Stomach smooth muscle (tissue), 2 donors: ENCODE measurements around the gene ARID3B.
"Not testable (repeated sequence)": the region's sequence is repeated elsewhere in the genome, so short reads cannot be mapped to it uniquely, and the experiment has no call there.

Experiments used
- H3K27ac ChIP-seq: one replicate; pipeline ENCODE4 v1.7.0; 2013; ENCODE audit warnings: mild to moderate bottlenecking, low read length, inconsistent platforms
- H3K27me3 ChIP-seq, 2 donors: one replicate each; pipeline ENCODE4 v1.7.0; 2013; ENCODE audit warnings: low read length in 2 of 2; ENCODE audit not compliant: insufficient read depth in 2 of 2, control insufficient read depth in 1 of 2
- H3K36me3 ChIP-seq, 2 donors: one replicate each; pipeline ENCODE4 v1.7.0; 2013; ENCODE audit warnings: low read length in 2 of 2; ENCODE audit not compliant: control insufficient read depth in 2 of 2, insufficient read depth in 2 of 2
- H3K4me1 ChIP-seq: one replicate; pipeline ENCODE4 v1.7.0; 2013; ENCODE audit warnings: low read length; ENCODE audit not compliant: control insufficient read depth, insufficient read depth
- H3K4me3 ChIP-seq, 2 donors: one replicate each; pipeline ENCODE4 v1.7.0; 2013; ENCODE audit warnings: low read length in 2 of 2
- H3K9ac ChIP-seq, 2 donors: one replicate each; pipeline ENCODE4 v1.7.0; 2013; ENCODE audit warnings: low read length in 2 of 2, mild to moderate bottlenecking in 1 of 2
- H3K9me3 ChIP-seq, 2 donors: one replicate each; pipeline ENCODE4 v1.7.0; 2013; ENCODE audit warnings: low read length in 2 of 2; ENCODE audit not compliant: control insufficient read depth in 2 of 2
- donor health status: healthy.
- donor health status: Pancreatic carcinoma.

The ARID3B gene

DNA sequence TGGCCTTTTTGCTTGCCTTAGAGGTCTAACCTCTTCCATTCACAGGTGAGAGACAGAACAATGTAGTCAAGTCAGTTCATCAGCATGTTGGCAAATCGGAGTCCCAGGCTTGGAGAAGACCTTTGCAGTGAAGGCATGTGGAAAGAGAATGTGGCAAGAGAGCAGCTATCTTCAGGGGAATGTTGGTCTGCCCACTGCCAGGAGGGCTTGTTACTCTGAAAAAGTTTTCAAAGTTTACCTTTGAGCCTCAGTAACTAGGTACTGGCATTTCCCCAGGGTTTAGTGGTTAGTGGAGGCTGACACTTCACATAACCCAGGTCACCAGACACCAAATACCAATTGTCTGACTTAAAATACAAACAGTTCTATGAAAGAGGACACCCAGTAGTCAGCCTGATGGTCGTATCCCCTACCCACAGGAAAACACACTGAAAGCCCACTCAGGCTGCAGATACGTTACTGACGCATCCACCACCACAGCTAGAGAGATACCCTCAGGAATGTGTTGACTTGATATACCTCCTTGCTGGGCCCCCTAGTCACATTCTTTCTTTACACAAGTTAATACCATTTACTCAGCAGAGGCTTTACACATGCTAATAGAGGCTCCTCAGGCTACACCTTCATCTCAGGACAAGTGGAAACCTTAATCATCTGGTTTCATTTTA lies 9.7 kb upstream of the ARID3B start:
- Histone ChIP-seq H3K4me3 (no peak overlapping the region), H3K4me1 (no peaks in the 10 kb centered on the region), H3K36me3 (no peaks in the 10 kb centered on the region), H3K27ac (no peak overlapping the region), H3K9me3 (no peaks in the 10 kb centered on the region), H3K9ac (no peak overlapping the region), H3K27me3 (no peaks in the 10 kb centered on the region)

- Histone ChIP-seq H3K4me3 (no peak overlapping the region), H3K27ac (no peak overlapping the region), H3K27me3 (no peaks in the 10 kb centered on the region), H3K9me3 (no peaks in the 10 kb centered on the region), H3K4me1 (peaks cover 10% of the 10 kb centered on the region), H3K9ac (no peak overlapping the region), H3K36me3 (no peaks in the 10 kb centered on the region)
Measured at GRCh38 chr15:74535388-74536084, 5.5 kb upstream of the ARID3B start.

DNA sequence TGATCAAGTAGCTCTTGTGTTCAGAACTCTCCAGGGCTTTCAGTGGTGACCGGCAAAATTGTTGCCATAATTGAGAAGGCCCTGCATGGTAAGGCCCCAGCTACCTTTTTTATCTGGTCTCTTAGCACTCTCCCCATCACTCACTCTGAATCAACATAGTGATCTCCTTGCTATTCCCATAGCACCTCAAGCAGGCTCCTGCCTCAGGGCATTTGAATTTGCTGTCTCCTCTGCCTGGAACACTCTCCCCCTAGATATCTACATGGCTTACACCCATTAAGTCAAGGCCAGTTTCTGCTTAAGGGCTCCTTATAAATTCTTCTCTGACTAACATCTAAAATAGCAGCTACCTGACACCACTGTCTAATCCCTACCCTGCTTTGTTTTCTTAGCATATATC lies 3.3 kb upstream of the ARID3B start:
- Histone ChIP-seq H3K4me3 (no peak overlapping the region), H3K9me3 (no peaks in the 10 kb centered on the region), H3K9ac (no peak overlapping the region), H3K27me3 (no peaks in the 10 kb centered on the region), H3K36me3 (no peaks in the 10 kb centered on the region), H3K4me1 (peaks cover 17% of the 10 kb centered on the region), H3K27ac (no peak overlapping the region)

DNA sequence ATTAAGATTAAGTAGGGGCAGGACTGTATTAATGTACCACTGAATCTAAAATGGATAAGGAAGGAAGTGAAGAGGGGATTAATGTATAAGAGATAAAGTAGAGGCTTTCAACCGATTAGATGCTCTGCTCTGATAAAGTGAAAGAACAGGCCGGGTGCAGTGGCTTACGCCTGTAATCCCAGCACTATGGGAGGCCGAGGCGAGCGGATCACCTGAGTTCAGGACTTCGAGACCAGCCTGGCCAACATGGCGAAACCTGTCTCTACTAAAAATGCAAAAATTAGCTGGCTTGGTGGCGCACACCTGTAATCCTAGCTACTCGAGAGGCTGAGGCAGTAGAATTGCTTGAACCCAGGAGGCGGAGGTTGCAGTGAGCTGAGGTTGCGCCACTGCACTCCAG lies 1.5 kb upstream of the ARID3B start:
- H3K4me3 ChIP-seq, H3K36me3 ChIP-seq, H3K9ac ChIP-seq, H3K27ac ChIP-seq, H3K9me3 ChIP-seq, H3K27me3 ChIP-seq: not testable (repeated sequence)
- peaks cover 17% of the 10 kb centered on the region for H3K4me1 ChIP-seq

DNA sequence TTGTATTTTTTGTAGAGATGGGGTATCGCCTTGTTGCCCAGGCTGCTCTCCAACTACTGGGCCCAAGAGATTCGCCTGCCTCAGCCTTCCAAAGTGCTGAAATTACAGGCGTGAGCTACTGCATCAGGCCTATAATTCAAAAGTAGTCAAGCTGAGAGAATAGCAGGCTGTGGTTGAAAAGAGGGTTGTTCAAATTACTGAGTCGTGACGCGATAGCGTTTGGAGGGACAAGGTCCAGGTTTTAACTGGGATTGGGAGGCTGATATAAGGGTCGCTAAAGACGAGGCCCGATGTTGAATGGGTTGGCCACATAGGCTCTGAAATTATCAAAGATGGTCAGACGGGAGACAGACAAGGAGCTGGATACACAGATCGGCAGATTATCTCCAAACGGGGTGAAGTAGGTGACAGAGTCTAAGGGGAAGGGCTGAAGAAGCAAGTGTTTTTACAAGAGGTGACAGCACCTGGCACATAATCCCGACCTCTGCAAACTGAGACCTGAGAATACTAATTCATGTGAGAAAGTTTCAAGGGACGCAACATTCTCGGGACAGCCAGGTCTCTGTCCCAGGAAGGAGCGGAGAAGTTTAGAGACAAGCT lies 759 bp upstream of the ARID3B start:
- no peaks in the 10 kb centered on the region for H3K27me3 ChIP-seq
- peak overlapping the region; percentile 37 for H3K27ac ChIP-seq
- no peaks in the 10 kb centered on the region for H3K36me3 ChIP-seq
- peak overlapping the region; percentile 93 to 99 for H3K4me3 ChIP-seq
- peaks cover 17% of the 10 kb centered on the region for H3K4me1 ChIP-seq
- peak overlapping the region; percentile 89 to 94 for H3K9ac ChIP-seq
- no peaks in the 10 kb centered on the region for H3K9me3 ChIP-seq

DNA sequence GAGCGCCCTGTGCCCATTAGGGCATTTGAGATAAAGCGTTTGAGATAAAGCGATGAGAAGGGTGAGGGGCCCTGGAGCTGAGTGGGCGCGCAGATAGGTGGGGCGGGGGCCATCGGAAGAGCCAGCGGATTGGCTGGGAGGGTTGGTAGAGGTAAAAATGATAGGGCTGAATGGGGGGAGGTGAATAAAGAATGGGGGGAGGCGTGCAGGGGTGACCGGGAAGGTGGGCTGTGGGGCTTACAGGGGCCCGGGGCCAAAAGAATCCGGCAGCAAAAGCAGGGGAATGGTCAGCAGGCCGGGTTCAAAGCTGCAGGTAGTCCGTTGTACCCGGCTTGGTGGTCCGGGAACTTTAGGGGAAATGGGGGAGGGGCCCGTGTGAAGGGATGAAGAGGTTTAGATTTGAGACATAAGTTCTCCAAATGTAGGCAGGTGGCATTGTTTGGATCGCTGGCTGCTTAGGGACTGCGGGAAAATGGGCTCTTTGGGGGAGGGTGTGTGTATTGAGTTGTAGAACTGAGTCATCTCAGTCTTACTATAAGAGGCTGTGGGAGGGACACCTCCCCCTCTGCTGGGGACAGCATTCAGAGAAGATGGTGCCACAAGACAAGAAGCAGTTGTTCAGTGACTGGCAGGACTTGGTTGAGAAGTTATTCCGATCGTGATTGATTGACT lies 610 bp downstream of the ARID3B start:
- no peaks in the 10 kb centered on the region for H3K27me3 ChIP-seq
- no peaks in the 10 kb centered on the region for H3K9me3 ChIP-seq
- H3K4me1 ChIP-seq: peaks cover 28% of the 10 kb centered on the region
- H3K9ac ChIP-seq: peak overlapping the region; percentile 74 to 78
- H3K27ac ChIP-seq: no peak overlapping the region
- H3K4me3 ChIP-seq: peak overlapping the region; percentile 54 to 83
- no peaks in the 10 kb centered on the region for H3K36me3 ChIP-seq

DNA sequence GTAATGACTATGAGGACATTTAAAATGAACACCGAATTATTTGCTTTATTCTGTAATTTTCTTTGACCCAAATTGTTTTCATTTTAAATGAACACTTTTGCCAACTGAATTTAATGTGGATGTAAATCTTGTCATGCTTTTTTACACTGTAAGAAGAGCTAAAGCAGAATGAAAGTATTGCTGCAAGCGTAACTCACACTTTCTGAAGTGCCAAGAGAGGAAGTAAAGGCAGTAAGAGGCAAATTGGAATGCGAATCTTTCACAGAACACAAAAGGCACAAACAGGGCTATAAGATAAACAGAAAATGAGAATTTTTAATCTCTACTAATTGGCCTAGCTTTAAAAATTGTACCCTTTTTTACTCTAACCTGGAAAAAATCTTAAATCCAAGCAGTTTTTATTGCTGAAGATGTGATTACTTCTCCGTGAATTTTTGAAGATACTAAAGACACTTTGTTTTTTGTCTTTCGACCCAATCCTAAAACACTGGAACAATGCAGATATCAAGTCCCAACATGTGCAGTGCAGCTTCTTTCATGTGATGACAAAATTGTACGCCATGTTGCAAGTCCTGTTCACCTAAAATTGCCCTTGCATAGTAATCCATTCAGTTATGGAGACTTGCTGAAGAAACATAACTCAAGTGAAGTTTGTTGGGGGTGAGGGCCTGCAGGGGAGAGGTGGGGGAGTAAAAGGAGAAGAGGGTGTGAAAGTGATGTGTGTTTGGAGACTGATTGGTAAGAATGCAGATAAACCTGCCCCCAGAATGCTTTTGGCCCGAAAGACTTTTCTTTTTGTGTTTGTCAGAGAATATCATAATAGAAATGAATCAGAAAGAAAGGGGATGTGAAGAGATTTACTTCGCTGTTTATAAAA lies 1.4 kb downstream of the ARID3B start:
- Histone ChIP-seq H3K9me3 (no peaks in the 10 kb centered on the region), H3K4me1 (peaks cover 29% of the 10 kb centered on the region), H3K4me3 (peak overlapping the region; percentile 54 to 83), H3K9ac (no peak overlapping the region), H3K27me3 (no peaks in the 10 kb centered on the region), H3K36me3 (no peaks in the 10 kb centered on the region), H3K27ac (no peak overlapping the region)

DNA sequence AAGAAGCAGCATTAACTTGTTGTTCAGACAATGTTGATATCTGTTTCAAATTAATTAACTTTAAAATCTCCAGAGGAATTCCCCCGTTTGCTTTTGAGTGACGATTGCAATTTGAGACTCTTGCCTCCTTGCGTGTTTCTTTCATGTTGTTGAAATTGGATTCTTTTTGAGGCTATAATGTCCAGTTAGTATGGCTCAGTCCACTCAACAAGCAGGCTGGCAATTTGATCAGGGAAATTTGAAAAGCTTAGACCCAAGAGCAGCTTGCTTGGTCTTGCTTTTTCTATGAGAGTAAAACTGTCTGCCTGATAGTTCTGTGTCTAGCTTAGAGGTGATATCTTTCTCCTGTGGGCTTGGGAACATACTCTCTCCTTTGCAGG lies 2.0 kb downstream of the ARID3B start:
- Histone ChIP-seq H3K4me1 (peaks cover 29% of the 10 kb centered on the region), H3K36me3 (no peaks in the 10 kb centered on the region), H3K9me3 (no peaks in the 10 kb centered on the region), H3K27ac (no peak overlapping the region), H3K27me3 (no peaks in the 10 kb centered on the region), H3K9ac (no peak overlapping the region), H3K4me3 (no peak overlapping the region)

DNA sequence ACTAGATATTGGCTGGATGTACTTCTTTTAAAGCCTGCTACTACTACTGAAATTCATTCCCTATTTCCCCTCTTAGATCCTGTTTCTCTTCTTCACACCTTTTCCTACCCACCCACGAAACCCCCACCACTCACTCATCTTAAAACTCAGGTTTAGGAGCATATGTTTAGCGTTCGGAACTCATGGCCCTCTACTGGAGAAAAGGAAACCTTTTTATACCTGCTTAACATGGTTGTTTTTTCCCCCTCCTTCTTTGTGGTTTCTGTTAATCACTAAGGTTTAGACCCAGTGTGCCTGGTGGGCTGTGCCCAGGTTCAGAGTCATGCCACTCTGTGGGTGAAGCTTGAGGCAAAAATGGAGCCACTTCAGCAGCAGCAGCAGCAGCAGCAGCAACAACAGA lies 2.6 kb downstream of the ARID3B start:
- Histone ChIP-seq H3K9ac (no peak overlapping the region), H3K36me3 (no peaks in the 10 kb centered on the region), H3K27ac (no peak overlapping the region), H3K4me3 (no peak overlapping the region), H3K27me3 (no peaks in the 10 kb centered on the region), H3K4me1 (peaks cover 31% of the 10 kb centered on the region), H3K9me3 (no peaks in the 10 kb centered on the region)

GRCh38 chr15:74545086-74545485 lies 4.1 kb downstream of the ARID3B start:
- H3K9me3 ChIP-seq: no peaks in the 10 kb centered on the region
- peaks cover 26% of the 10 kb centered on the region for H3K4me1 ChIP-seq
- no peak overlapping the region for H3K27ac ChIP-seq

More at GRCh38 chr15:74545086-74545485, 4.1 kb downstream of the ARID3B start:
- no peaks in the 10 kb centered on the region for H3K27me3 ChIP-seq
- H3K36me3 ChIP-seq: no peaks in the 10 kb centered on the region
- no peak overlapping the region for H3K9ac ChIP-seq
- no peak overlapping the region for H3K4me3 ChIP-seq
